Measurements from ENCODE around the gene ST6GALNAC5.
"Not testable (repeated sequence)": the region's sequence is repeated elsewhere in the genome, so short reads cannot be mapped to it uniquely, and the experiment has no call there.

ST6GALNAC5 gene

GRCh38 chr1:76939050-76939816 is 72.0 kb downstream of the ST6GALNAC5 start:
- no peak for DNase-seq

DNA sequence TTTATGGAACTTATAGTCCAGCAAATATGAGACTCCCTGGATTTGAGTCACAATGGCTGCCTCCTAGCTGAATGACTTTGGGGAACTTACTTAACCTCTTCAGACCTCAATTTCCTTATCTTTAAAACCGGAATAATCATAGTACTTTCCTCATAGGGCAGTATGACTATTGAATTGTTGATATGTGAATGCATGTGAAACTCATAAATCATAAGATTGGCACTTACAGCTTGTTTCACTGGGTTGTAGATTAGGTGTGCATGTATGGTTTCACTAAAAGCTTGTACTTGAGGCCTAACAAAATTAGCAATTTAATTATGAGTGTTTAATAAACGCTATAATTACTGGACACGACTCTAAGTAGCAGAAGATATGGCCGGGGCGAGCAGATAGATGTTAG is 72.5 kb downstream of the ST6GALNAC5 start:
- DNase-seq = no peak

DNA sequence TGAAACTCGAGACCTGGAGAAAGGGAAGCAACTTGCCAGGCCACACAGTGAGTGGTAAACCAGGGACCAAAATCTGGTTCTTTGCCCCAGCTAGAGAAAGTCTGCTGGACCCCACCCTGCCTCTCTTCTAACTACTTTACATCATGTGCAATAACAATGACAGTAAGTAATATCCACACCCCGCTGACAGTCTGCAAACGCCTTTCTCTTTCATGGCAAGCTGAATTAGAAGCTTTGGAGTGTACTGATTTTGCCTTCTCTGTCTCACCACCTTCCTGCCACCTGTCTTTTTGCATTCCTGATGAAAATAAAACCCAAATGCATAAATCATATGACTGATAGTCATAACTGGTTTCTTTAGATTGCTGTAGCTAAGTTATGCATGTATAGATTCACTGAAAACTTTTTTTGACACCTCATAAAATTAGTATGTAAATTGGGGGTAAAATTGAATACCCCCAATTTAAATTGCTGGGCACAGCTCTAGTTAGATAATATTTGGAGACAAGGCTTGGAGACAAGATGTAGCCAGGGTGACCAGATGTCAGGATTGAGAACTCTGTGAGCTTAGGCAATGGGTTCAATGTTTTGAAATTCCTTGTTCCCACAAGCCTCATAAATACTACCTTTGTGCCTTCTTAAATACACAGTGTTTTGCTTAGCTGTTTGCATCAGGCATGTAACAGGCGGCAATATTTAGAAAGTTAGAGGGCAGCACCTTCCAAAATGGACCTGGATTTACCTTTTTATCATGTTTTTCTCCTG is 73.5 kb downstream of the ST6GALNAC5 start:
- no peak for DNase-seq

DNA sequence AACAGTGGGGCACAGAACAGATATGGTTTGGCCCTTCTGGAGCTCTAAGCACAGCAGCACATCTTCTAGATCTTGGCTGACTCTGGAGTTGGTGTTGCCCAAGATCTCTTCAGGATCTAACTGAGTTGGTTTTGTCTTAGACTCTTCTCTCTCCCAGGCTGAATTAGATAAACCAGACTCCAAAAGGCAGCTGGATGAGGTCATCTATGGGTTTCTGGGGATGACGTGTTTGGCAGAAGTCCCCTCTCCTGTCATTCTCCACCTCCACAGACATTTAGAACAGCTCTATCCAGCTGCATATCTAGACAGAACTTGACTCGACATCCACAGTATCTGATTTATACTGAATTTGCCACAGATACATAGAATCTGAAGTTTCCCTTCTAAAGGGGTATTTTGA is 75.3 kb downstream of the ST6GALNAC5 start:
- no peak for DNase-seq

DNA sequence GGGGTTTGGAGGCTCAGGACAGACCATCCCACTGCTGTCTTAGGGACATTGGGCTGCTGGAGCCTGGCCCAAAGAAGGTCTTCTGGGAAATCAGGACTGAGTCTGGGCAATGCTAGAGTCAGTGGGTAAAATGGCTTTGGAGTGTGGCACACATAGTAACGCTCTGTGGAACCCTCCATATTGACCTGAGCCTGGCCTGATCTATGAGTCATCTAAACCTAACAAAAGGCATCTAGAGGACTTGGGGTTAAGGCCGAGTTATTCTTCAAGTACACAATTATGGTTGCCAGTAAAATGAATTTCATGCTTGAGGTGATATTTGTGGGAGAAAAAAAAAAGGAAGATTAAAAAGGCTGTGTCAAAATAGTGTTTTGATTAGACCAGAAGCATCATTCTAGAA is 77.7 kb downstream of the ST6GALNAC5 start:
- no peak for DNase-seq

GRCh38 chr1:76948846-76949245 is 81.6 kb downstream of the ST6GALNAC5 start:
- no peak for DNase-seq

- no peak for DNase-seq
Observed at GRCh38 chr1:76949503-76949902, 82.2 kb downstream of the ST6GALNAC5 start.

DNA sequence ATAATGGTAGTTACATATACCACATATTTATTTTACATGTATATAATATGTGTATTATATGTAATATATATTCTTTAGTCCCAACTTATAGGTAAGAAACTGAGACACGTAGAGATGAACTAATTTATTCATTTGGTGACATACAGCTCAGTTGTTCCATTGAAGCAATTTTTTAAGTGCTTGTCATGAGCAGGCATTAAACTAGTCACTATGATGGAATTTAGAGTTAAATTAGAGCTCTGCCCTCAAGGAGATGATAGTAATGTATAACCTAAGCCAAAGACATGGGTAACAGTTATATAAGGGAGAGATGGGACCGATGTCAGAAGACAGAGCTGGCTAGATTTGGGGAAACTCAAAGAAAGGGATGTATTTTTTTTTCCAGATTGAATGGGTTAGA is 83.0 kb downstream of the ST6GALNAC5 start:
- DNase-seq = no peak

- DNase-seq = no peak
Observed at GRCh38 chr1:76951153-76951552, 83.9 kb downstream of the ST6GALNAC5 start.

DNA sequence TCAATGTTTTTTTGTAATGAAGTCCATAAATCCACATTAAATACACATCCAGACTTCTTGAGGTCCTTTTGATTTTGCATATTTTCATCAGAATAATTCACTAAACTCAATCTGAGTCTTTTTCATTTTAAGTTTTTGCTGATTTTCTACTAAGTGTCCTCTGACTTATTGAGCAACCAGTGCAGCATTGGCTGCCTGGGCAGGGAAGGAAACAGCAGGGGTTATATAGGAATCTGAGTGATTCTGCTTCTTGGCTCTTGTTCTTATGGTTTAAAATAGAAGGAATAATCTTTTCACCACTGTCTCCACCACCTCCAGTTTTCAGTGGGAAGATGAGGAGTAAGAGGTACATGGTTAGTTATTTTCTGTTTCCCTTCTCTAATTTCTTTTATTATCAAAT is 88.4 kb downstream of the ST6GALNAC5 start:
- DNase-seq = no peak

- DNase-seq = no peak
Observed at GRCh38 chr1:76957961-76958360, 90.7 kb downstream of the ST6GALNAC5 start.

- no peak for DNase-seq
Observed at GRCh38 chr1:76958828-76959227, 91.5 kb downstream of the ST6GALNAC5 start.

DNA sequence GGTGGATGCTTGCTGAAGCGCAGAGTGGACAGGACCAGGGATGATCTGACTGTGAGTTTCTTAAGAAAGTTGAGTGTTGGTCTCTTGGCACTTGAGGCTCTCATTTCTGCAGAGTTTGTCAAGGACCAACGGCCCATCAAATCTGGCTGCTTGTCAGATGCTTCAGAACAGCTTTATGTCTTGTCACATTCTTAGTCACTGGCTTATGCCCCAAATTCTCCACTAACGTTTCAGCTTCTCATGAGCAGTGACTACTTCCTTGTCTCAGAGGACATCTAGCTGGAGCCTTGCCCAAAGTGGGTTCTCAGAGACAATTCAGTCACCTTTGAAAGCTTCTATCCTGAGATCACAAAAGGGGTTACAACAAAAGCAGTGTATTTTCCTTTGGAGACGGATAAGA is 92.3 kb downstream of the ST6GALNAC5 start:
- no peak for DNase-seq

DNA sequence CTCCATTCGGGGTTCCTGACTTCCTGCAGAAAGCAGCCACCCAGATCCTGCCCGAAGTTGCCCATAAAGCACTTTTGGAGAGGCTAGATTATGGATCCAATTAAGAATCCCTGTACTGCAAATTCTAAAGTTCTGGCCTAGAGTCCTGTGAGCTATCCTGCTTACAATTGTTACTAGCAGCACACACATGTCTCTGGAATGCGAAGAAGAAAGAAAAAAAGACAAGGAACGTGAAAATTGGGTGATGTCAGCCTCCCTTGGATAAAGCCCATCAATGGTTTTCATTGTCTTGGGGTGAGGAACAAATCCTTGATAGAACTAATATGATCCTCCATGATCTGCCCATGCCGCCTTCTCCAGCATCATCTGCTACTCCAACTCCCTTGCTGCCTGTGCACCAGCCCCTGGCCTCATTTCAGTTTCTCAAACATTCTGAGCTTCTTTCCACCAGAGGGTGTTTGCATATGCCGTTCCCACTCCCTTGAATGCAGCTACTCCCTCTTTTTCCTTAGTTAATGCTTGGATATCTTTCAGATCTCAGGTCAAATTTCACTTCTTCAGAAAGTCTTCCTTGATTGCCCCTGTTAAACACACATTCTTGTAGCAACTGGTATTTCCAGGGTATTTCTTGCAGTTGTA is 94.0 kb downstream of the ST6GALNAC5 start:
- DNase-seq = no peak

DNA sequence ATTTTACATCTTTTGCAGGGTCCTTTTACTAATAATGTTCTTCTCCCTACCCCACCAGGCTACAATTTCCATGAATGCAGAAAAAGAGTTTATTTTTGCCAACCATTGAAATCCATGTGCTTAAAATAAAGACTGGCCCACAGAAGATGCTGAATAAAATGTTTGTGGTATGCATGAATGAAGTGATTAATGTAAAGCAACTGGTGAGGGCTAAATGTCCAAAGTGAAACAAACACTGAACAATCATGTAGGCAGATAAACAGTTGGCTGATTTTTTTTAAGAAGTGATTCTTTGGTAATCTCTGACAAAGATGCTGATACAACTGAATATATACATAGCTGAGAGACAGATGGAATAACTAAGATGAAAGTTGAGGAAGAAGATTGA is 94.5 kb downstream of the ST6GALNAC5 start:
- no peak for DNase-seq

- not testable (repeated sequence) for DNase-seq
Observed at GRCh38 chr1:76981267-76981666, 114.0 kb downstream of the ST6GALNAC5 start.

DNA sequence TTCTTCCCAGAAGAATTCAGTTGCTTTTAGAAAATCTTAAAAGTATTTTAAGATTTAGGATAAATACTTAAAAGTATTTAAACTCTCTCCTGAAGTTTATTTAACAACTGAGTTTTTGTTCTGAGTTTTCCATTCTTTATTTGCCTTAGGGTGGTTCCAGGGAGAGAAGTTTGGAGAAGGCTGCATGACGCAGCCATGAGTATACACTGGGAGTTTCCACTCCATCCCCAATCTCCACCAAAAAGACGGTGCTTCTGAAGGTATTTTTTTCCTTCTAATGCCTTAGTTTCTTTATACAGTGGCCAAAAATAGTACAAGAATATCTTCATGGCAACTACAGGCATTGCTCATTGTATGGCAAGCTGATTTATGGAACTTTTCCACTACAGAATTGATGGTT is 122.7 kb downstream of the ST6GALNAC5 start:
- no peak for DNase-seq

GRCh38 chr1:76993036-76993435 is 125.8 kb downstream of the ST6GALNAC5 start:
- no peak for DNase-seq

- DNase-seq = no peak
Observed at GRCh38 chr1:76998582-76999223, 131.4 kb downstream of the ST6GALNAC5 start.

- no peak for DNase-seq
Observed at GRCh38 chr1:77007675-77008074, 140.4 kb downstream of the ST6GALNAC5 start.

DNA sequence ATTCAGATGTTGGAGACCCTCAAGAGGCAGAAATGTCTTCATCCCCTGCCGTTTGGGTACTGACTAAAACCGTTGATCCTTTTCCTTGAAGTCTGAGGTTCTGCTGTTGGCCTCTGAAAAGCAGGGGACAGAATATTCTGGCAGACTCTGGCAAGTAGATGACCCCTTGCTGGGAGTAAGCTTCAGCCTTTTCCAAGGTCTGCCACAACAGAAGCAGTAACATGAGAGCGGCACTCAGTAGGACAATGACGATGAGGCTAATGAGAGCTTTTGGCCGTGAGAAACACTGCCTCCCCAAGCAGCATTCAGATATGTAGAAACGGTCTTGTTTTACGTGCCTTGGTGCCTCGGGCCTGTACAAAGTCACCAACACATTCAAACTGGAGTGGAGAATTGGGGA is 143.7 kb downstream of the ST6GALNAC5 start:
- DNase-seq = no peak

DNA sequence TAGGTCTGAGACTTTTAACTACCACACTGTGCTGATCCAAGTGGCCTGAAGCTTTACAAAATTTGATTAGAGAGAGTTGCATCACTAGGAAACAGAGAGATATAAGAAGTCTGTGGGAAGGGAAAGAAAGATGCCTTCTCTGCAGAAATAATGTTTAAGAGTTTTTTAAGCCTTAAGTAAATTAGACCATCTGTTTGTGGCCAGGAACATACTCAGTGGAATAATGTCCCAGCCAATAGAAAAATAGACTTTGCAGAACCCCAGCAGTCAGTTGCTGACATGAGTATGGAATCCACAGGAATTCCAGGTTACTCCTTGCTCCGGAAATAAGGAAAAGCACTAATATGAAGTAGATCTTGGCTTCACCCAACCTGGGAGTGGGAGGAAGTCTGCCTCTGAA is 144.8 kb downstream of the ST6GALNAC5 start:
- no peak for DNase-seq

GRCh38 chr1:77014073-77014788 is 147.0 kb downstream of the ST6GALNAC5 start:
- no peak for DNase-seq

Data from GF-D8 (cell line).